ENCODE measurements around the gene ZDHHC18.

GRCh38 chr1:26791626-26792025, 34.9 kb upstream of the ZDHHC18 start:
- no peak for TF ChIP-seq CTCF (IDR thresholded peaks at IDR 0.05; ENCODE audit: control extremely low read depth in 1 of 3, insufficient read depth in 1 of 3, low read depth in 1 of 3, low read length in 3 of 3)
- no peak for TF ChIP-seq CREB1 (IDR thresholded peaks at IDR 0.05)
- TF ChIP-seq RBBP5 (IDR thresholded peaks at IDR 0.05; ENCODE audit: borderline replicate concordance, low read depth, low read length) = no peak
- TF ChIP-seq EZH2 (IDR thresholded peaks at IDR 0.05; ENCODE audit: low read depth, low read length, severe bottlenecking) = no peak
- TF ChIP-seq ATF2 (IDR thresholded peaks at IDR 0.05; ENCODE audit: low read length) = no peak
- no peak for TF ChIP-seq ZNF274 (IDR thresholded peaks at IDR 0.05; ENCODE audit: borderline replicate concordance, extremely low read depth, low read length)
- no peak for TF ChIP-seq GABPA (IDR thresholded peaks at IDR 0.05; ENCODE audit: borderline replicate concordance, insufficient read depth, low read length)
- no peak for TF ChIP-seq POLR2A (IDR thresholded peaks at IDR 0.05; ENCODE audit: control extremely low read depth in 1 of 2, low read depth in 2 of 2, low read length in 2 of 2)
- no peak for TF ChIP-seq POLR2AphosphoS5 (IDR thresholded peaks at IDR 0.05; ENCODE audit: low read depth, low read length)
- TF ChIP-seq CHD1 (IDR thresholded peaks at IDR 0.05; ENCODE audit: low read depth, low read length) = no peak
- no peak for TF ChIP-seq SP1 (IDR thresholded peaks at IDR 0.05; ENCODE audit: low read depth, low read length)
- no peak for TF ChIP-seq JUN (IDR thresholded peaks at IDR 0.05; ENCODE audit: low read depth, low read length)
- no peak for TF ChIP-seq E2F6 (IDR thresholded peaks at IDR 0.05)

All from H1 (cell line).